ENCODE measurements around the gene DTNA.

DTNA gene

GRCh38 chr18:34773961-34774766, 64.1 kb downstream of the DTNA start:
- DNase-seq: peak; percentile 74

- DNase-seq: no peak
These were observed 65.4 kb downstream of the DTNA start for GRCh38 chr18:34775461-34775860.

- DNase-seq: no peak
These were observed 69.0 kb downstream of the DTNA start for GRCh38 chr18:34779112-34779511.

- no peak for DNase-seq
These were observed 70.8 kb downstream of the DTNA start for GRCh38 chr18:34780856-34781255.

GRCh38 chr18:34783501-34783900, 73.4 kb downstream of the DTNA start:
- no peak for DNase-seq

GRCh38 chr18:34786162-34786741, 76.2 kb downstream of the DTNA start:
- DNase-seq: no peak

- peak; percentile 86 for DNase-seq
These were observed 77.9 kb downstream of the DTNA start for GRCh38 chr18:34787931-34788532.

- DNase-seq: no peak
These were observed 79.8 kb downstream of the DTNA start for GRCh38 chr18:34789768-34790344.

- DNase-seq: no peak
These were observed 84.2 kb downstream of the DTNA start for GRCh38 chr18:34794348-34794747.

GRCh38 chr18:34795070-34795732, 85.1 kb downstream of the DTNA start:
- no peak for DNase-seq

- DNase-seq: no peak
These were observed 86.0 kb downstream of the DTNA start for GRCh38 chr18:34796035-34796657.

- DNase-seq: no peak
These were observed 89.2 kb downstream of the DTNA start for GRCh38 chr18:34799291-34799690.

GRCh38 chr18:34800381-34800780, 90.3 kb downstream of the DTNA start:
- DNase-seq: no peak

- no peak for DNase-seq
These were observed 91.7 kb downstream of the DTNA start for GRCh38 chr18:34801774-34802173.

GRCh38 chr18:34802959-34803358, 92.9 kb downstream of the DTNA start:
- DNase-seq: no peak

GRCh38 chr18:34803877-34804400, 93.8 kb downstream of the DTNA start:
- DNase-seq: no peak

GRCh38 chr18:34805103-34805877, 95.2 kb downstream of the DTNA start:
- DNase-seq: no peak

- DNase-seq: no peak
These were observed 95.8 kb downstream of the DTNA start for GRCh38 chr18:34805878-34806351.

GRCh38 chr18:34806527-34806926, 96.4 kb downstream of the DTNA start:
- DNase-seq: no peak

- DNase-seq: no peak
These were observed 97.2 kb downstream of the DTNA start for GRCh38 chr18:34807106-34807796.

GRCh38 chr18:34808389-34808788, 98.3 kb downstream of the DTNA start:
- DNase-seq: no peak

Data from NCI-H1092 treated with DMSO at 0.1 percent for 48 hours (cell line).